Measurements from ENCODE around the gene MBOAT2.
"Not testable (repeated sequence)": the region's sequence is repeated elsewhere in the genome, so short reads cannot be mapped to it uniquely, and the experiment has no call there.

MBOAT2 gene, protein sequence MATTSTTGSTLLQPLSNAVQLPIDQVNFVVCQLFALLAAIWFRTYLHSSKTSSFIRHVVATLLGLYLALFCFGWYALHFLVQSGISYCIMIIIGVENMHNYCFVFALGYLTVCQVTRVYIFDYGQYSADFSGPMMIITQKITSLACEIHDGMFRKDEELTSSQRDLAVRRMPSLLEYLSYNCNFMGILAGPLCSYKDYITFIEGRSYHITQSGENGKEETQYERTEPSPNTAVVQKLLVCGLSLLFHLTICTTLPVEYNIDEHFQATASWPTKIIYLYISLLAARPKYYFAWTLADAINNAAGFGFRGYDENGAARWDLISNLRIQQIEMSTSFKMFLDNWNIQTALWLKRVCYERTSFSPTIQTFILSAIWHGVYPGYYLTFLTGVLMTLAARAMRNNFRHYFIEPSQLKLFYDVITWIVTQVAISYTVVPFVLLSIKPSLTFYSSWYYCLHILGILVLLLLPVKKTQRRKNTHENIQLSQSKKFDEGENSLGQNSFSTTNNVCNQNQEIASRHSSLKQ

GRCh38 chr2:9003616-9004337 lies at the start of gene MBOAT2:
Gene MBOAT2 (minus strand): TSS chr2:9003684. CDS start chr2:9003614, 70 bp downstream.
- FAIRE-seq: no peak

GRCh38 chr2:9052821-9053533 lies 49.5 kb upstream of the MBOAT2 start:
- FAIRE-seq: no peak
- DNase-seq (ENCODE audit: insufficient read length, low spot score): no peak

More at GRCh38 chr2:9003616-9004337, at the start of gene MBOAT2:
- DNase-seq (ENCODE audit: insufficient read length, low spot score): peak; percentile 95

DNA sequence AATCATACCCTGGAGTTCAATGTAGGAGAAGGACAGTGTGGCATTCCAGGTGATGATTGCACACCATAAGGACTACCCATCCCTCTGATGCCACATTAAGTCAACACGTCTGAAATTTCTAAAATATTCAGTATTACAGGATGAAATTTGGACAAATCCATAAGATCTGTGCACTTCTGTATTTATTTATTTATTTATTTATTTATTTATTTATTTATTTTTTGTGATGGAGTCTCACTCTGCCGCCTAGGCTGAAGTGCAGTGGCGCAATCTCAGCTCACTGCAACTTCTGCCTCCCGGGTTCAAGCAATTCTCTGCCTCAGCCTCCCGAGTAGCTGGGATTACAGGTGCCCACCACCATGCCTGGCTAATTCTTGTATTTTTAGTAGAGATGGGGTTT lies 48.0 kb upstream of the MBOAT2 start:
- FAIRE-seq; DNase-seq (ENCODE audit: insufficient read length, low spot score): not testable (repeated sequence)

- DNase-seq (ENCODE audit: insufficient read length, low spot score) (no peak), FAIRE-seq (no peak)
Measured at GRCh38 chr2:9050122-9050809, 46.8 kb upstream of the MBOAT2 start.

DNA sequence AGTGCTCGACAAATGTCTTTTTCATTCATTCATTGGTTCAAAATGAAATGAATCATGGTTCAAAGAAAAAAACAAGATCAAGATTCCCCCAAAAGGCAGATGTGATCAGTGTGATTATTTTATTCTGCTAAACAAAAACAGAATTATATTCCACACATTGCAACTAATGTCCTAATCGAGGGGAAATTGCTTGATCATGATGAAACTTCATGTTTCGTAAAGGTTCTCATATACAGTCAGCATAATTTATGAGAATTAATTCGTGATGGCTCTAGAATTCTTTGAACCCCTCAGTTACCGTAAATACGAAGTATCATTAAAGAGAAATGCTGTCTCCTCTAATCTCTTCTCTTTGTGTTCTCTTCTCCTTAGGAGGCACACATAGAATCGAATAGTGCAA lies 42.1 kb upstream of the MBOAT2 start:
- DNase-seq (ENCODE audit: insufficient read length, low spot score) (no peak), FAIRE-seq (no peak)

- not testable (repeated sequence) for DNase-seq (ENCODE audit: insufficient read length, low spot score); FAIRE-seq
Measured at GRCh38 chr2:9043491-9043890, 40.0 kb upstream of the MBOAT2 start.

- FAIRE-seq (no peak), DNase-seq (ENCODE audit: insufficient read length, low spot score) (no peak)
Measured at GRCh38 chr2:9037166-9037565, 33.7 kb upstream of the MBOAT2 start.

DNA sequence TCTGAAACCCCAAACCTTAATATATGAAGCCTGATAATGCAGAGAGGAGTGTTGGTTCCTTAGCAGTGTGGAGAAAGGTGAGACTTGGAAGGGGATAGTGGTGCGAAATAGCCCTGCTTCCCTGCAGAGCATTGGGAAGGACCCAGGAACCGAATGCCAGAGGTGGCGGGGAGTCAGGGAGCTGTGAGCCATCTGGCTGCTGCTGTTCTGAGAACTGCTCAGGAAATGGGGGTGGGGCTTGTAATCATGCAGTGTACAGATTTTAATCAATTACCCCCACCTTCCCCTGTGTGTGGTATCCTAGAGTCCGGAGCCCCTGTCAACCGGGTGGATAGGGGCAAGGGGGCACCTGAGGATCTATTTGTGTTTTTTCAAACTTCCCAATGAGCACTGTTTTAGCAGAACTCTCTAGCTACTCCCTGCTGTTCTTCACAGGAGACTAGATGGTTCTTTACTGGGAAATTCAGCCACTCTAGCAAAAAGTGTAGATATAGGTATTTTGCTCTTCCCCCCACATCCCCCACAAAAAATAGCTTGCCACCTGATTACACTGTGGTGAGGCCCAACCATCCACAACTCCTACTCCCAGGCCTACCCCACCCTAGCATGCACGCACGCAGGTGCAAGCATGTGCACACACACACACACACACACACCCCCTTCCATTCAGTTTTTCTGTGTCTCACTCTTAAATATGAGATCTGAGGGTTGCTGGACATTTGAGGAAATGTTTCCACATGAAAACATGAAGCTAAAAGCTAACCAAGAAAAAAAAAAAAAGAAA lies 30.1 kb upstream of the MBOAT2 start:
- FAIRE-seq: no peak
- no peak for DNase-seq (ENCODE audit: insufficient read length, low spot score)

DNA sequence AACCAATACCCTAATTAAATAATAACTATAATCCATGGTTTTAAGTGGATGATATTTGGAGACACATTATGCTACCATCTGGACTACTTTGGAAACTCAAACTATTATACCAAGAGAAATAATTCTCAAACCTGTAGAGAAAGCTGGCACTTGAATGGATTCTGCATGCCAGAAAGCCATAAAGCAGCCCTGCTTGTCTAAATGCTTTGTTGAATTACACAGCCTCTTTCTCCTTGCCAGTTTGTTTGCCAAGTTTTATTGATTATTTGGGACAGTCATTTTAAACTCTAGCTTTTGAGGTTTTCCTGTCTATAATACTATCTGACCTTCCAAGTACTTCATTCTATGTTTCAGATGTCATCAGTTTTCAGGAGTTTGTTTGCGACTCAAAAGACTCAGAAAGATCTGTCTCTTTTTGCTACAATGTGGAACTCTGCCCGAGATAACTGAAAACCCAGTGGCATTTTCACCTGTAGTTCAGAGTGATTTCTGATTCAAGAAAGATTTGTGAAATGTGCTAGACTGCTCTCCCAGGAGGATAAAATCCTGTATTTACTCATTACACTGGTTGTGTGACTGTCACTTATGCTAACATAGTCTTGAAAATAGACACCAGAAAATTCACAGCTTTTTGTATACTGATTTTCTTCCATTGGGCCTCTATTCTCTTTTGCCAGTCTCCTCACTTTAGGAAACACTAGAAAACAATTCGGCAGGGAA lies 29.2 kb upstream of the MBOAT2 start:
- no peak for DNase-seq (ENCODE audit: insufficient read length, low spot score)
- no peak for FAIRE-seq

DNA sequence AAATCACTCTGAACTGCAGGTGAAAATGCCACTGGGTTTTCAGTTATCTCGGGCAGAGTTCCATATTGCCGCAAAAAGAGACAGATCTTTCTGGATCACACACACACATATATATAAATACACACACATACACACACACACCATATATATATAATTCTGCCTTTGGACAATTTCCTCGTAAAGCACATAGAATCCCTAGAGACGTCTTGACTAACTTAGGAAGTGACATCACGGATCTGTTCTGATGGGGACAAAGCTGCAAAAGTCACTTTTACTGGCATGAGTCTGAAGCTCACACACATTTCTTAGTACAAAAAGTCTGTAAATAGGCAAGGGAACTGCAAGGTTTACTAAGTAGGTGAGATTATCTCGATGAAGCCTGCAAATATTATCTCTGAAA lies 28.6 kb upstream of the MBOAT2 start:
- FAIRE-seq (no peak), DNase-seq (ENCODE audit: insufficient read length, low spot score) (no peak)

DNA sequence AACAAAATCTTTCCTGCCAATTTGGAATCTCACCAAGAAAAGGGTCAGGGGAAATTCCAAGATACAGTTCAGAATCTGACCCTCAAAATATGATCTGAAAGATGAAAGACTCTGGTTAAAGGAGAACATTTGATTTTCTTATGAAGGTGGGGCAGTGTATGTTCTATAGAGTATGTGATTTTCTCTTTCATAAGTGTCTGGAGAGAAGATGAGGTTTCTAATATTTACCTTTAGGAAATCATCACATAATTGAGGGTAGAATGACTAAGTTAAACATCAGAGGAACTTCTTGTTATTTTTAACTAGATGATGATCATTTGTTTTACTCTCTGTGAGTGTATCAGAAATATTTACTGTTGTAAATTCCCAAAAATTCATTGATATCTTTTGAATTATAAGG lies 27.8 kb upstream of the MBOAT2 start:
- DNase-seq (ENCODE audit: insufficient read length, low spot score): no peak

GRCh38 chr2:9030841-9031240 lies 27.4 kb upstream of the MBOAT2 start:
- FAIRE-seq: no peak

More for the DNA sequence above, 27.8 kb upstream of the MBOAT2 start:
- FAIRE-seq: no peak

GRCh38 chr2:9030190-9030589 lies 26.7 kb upstream of the MBOAT2 start:
- no peak for FAIRE-seq
- DNase-seq (ENCODE audit: insufficient read length, low spot score): no peak

More at GRCh38 chr2:9030841-9031240, 27.4 kb upstream of the MBOAT2 start:
- no peak for DNase-seq (ENCODE audit: insufficient read length, low spot score)

- no peak for DNase-seq (ENCODE audit: insufficient read length, low spot score)
Measured at GRCh38 chr2:9029721-9030120, 26.2 kb upstream of the MBOAT2 start.

DNA sequence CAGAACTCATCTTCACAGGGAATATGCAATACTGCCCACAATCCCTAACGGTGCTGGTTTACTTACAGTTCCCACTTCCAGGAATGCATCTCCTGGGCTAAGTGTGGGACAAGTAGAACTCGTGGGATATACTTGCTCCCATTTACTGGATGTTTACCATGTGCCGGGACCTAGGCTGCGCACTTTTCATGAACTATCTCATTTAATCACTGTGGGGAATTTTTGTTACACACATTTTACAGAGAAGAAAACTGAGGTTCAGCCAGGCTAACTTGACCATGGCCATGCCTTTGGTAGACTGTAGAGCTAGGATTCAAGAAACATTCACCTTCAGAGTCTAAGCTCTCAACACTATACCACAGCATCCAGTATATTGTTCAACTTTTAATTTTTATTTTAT lies 24.4 kb upstream of the MBOAT2 start:
- FAIRE-seq (no peak), DNase-seq (ENCODE audit: insufficient read length, low spot score) (no peak)

More at GRCh38 chr2:9029721-9030120, 26.2 kb upstream of the MBOAT2 start:
- no peak for FAIRE-seq

DNA sequence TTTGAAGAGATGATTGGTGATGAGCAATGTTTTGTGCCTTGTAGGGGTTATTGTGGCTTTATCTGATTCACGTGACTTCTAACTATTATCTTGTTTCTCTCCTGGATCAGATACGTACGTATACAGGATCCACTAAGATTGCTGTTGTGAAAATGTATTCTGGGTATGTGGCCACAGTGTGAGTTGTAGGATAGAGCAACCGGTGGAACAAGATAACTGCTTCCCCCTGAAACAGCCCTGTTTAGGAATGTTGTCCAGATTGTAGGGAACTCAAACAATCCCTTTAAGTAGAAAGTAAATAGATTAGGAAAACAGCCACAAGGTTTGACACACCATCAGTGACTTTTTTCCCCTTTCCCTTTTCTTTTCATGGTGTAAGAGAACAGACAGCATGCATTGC lies 22.3 kb upstream of the MBOAT2 start:
- FAIRE-seq (no peak), DNase-seq (ENCODE audit: insufficient read length, low spot score) (no peak)

DNA sequence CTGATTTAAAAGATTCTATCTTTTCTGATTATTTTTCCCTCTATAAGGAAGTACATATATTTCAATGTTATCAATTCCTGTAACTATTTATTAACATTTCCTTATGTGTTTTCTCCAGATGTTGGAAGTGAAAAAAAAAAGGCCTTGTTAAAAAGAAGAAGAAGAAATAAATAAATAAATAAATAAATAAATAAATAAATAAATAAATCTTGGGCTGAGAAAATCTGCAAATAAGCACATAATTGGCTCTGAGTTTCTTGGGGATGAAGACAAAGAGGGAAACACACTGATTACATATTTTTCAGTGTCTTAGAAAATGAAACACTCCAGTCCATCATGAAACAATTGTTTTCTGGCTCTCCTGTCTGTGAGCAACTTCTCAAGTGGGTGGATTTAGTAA lies 21.1 kb upstream of the MBOAT2 start:
- FAIRE-seq: no peak
- DNase-seq (ENCODE audit: insufficient read length, low spot score): no peak

- DNase-seq (ENCODE audit: insufficient read length, low spot score) (no peak), FAIRE-seq (no peak)
Measured at GRCh38 chr2:9021563-9022211, 18.2 kb upstream of the MBOAT2 start.

- no peak for DNase-seq (ENCODE audit: insufficient read length, low spot score)
- no peak for FAIRE-seq
Measured at GRCh38 chr2:9020267-9020666, 16.8 kb upstream of the MBOAT2 start.

Measured in GM19239 (cell line).